Hepatocyte (in vitro differentiated cells): ENCODE results near the gene CELF4.

Experiments
- EZH2 ChIP-seq: fragments of 200-600 bp; sonication (generic); IDR thresholded peaks from 2 replicates; pipeline ENCODE4 v1.6.1; 2016; ENCODE audit warnings: antibody characterized with exemption, mild to moderate bottlenecking, borderline replicate concordance
- EZH2phosphoT487 ChIP-seq: fragments of 200-600 bp; sonication (generic); IDR thresholded peaks from one replicate; pipeline ENCODE4 v1.6.1; 2018; ENCODE audit warnings: antibody characterized with exemption, mild to moderate bottlenecking, low read depth, moderate library complexity; ENCODE audit not compliant: unreplicated experiment, severe bottlenecking
- TF ChIP-seq, protein P1 (sequence below): fragments of 200-600 bp; sonication (generic); IDR thresholded peaks from 2 replicates; pipeline ENCODE4 v1.5.1; 2016; ENCODE audit warnings: antibody characterized with exemption, mild to moderate bottlenecking; ENCODE audit not compliant: poor library complexity

DNA sequence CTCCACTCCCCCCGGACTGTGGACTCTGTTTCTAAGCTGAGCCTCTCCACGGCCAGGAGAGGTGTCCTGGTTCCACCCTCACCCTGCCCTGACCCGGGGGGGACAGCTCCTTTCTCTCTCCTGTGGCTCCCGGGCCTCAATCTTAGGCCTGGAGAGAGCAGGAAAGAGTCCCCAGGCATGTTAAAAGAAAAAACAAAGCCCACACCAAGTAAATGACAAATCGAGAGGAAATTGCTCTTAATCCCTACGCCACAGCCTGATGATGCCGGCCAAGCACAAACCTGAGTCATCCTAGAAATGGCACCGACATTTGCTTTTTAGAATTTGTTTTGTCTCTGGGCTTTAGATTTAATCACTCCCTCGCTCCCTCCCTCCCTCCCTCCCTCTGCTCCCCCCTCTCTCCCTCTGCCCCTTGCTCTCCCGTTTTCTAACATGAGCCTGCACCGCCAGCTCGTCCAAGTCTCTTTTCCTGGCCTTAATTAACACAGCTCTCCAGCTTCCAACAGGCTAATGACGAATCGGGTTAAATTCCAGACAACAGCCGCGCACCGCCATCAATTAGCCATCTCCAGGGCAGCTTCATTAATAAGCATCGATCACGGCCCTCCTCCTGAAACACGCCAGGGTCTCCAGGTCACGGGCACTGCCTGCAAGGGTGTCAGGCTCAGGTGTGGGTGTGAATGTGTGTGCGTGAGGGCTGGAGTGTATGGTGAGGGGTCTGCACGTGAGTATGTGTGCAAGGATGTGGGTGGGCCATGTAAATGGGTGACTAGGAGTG, 230.8 kb downstream of the CELF4 start:
- TF ChIP-seq, protein P1, sequence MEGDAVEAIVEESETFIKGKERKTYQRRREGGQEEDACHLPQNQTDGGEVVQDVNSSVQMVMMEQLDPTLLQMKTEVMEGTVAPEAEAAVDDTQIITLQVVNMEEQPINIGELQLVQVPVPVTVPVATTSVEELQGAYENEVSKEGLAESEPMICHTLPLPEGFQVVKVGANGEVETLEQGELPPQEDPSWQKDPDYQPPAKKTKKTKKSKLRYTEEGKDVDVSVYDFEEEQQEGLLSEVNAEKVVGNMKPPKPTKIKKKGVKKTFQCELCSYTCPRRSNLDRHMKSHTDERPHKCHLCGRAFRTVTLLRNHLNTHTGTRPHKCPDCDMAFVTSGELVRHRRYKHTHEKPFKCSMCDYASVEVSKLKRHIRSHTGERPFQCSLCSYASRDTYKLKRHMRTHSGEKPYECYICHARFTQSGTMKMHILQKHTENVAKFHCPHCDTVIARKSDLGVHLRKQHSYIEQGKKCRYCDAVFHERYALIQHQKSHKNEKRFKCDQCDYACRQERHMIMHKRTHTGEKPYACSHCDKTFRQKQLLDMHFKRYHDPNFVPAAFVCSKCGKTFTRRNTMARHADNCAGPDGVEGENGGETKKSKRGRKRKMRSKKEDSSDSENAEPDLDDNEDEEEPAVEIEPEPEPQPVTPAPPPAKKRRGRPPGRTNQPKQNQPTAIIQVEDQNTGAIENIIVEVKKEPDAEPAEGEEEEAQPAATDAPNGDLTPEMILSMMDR, result no peak
- no peak for TF ChIP-seq EZH2
- no peak for TF ChIP-seq EZH2phosphoT487
